Measurements from ENCODE around the gene ZNF341. TPM values are rescaled to one million over a fixed set of nuclear protein-coding genes. Genes with fewer than 3 reads are reported as not detected.

The ZNF341 gene
- total and polyA plus RNA-seq, 9 of the 15 experiments (the other 6 are each of a cell fraction or from before 2014, with no cell fraction given) = 0.08 to 2.6 (median 1.0) TPM

DNA sequence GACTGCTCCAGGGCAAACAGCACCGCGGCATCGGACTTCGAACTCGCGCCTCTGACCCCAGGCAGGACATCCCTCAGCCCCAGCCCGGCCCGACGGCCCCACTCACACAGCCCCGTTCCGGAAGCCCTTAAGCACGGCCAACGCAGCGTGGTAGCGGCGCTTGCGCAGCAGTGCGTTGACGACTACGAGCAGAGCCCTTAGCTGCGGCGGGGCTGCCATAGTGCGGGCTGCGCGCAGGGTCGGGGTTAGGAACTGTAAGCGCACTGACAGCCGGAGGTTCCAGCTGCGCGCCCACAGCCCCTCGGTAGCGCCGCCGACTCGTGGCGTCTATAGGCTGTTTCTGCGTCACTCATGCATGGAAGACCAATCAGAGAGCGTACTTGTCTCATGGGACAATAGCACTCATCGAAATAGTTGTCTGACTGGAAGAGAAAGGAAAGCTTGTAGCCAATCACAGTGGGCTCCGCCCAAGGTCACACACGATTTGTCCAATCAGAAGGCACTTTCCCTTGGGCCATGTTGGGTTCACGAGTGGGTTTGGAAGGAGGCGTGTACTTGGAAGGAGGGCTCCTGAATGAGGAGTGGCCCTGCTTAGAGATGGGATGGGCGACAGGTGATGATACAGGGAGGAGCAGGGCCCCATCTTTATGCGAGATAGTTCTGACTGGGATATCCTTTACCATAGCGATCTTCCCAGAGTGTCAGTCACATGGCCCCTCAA lies 11.6 kb upstream of the ZNF341 start, which contains the start of gene PXMP4 (continued):
- TF ChIP-seq FOXK1 (CRISPR knock-in tag; IDR thresholded peaks at IDR 0.05; ENCODE audit: borderline replicate concordance) = 0 out of 2 replicates have a peak, but pooled peaks have one; percentile 64
- no peak for TF ChIP-seq EGR1 (conservative IDR thresholded peaks at IDR 0.05)
- no peak for TF ChIP-seq RFX5 (IDR thresholded peaks at IDR 0.05; ENCODE audit: low read depth, low read length)
- TF ChIP-seq FIP1L1 (IDR thresholded peaks at IDR 0.05; ENCODE audit: low read depth, low read length, poor library complexity, severe bottlenecking) = no peak
- TF ChIP-seq POLR3G (IDR thresholded peaks at IDR 0.05; ENCODE audit: extremely low read depth, insufficient read length, insufficient replicate concordance) = no peak
- TF ChIP-seq, protein P1, sequence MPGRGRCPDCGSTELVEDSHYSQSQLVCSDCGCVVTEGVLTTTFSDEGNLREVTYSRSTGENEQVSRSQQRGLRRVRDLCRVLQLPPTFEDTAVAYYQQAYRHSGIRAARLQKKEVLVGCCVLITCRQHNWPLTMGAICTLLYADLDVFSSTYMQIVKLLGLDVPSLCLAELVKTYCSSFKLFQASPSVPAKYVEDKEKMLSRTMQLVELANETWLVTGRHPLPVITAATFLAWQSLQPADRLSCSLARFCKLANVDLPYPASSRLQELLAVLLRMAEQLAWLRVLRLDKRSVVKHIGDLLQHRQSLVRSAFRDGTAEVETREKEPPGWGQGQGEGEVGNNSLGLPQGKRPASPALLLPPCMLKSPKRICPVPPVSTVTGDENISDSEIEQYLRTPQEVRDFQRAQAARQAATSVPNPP (IDR thresholded peaks at IDR 0.05; ENCODE audit: borderline replicate concordance, insufficient read depth, insufficient read length) = no peak
- TF ChIP-seq, protein P2, sequence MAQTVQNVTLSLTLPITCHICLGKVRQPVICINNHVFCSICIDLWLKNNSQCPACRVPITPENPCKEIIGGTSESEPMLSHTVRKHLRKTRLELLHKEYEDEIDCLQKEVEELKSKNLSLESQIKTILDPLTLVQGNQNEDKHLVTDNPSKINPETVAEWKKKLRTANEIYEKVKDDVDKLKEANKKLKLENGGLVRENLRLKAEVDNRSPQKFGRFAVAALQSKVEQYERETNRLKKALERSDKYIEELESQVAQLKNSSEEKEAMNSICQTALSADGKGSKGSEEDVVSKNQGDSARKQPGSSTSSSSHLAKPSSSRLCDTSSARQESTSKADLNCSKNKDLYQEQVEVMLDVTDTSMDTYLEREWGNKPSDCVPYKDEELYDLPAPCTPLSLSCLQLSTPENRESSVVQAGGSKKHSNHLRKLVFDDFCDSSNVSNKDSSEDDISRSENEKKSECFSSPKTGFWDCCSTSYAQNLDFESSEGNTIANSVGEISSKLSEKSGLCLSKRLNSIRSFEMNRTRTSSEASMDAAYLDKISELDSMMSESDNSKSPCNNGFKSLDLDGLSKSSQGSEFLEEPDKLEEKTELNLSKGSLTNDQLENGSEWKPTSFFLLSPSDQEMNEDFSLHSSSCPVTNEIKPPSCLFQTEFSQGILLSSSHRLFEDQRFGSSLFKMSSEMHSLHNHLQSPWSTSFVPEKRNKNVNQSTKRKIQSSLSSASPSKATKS (CRISPR knock-in tag; IDR thresholded peaks at IDR 0.05) = no peak
- no peak for TF ChIP-seq TCFL5 (CRISPR knock-in tag; conservative IDR thresholded peaks at IDR 0.05)
- TF ChIP-seq MAFG (tag; conservative IDR thresholded peaks at IDR 0.05) = no peak
- no peak for TF ChIP-seq CHD1 (IDR thresholded peaks at IDR 0.05; ENCODE audit: low read length)
- TF ChIP-seq, protein P3, sequence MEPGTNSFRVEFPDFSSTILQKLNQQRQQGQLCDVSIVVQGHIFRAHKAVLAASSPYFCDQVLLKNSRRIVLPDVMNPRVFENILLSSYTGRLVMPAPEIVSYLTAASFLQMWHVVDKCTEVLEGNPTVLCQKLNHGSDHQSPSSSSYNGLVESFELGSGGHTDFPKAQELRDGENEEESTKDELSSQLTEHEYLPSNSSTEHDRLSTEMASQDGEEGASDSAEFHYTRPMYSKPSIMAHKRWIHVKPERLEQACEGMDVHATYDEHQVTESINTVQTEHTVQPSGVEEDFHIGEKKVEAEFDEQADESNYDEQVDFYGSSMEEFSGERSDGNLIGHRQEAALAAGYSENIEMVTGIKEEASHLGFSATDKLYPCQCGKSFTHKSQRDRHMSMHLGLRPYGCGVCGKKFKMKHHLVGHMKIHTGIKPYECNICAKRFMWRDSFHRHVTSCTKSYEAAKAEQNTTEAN (CRISPR knock-in tag; IDR thresholded peaks at IDR 0.05) = no peak
- peak; percentile 76 for TF ChIP-seq SP2 (IDR thresholded peaks at IDR 0.05; ENCODE audit: extremely low read depth, low read depth, low read length, poor library complexity, severe bottlenecking)
- TF ChIP-seq, protein P4, sequence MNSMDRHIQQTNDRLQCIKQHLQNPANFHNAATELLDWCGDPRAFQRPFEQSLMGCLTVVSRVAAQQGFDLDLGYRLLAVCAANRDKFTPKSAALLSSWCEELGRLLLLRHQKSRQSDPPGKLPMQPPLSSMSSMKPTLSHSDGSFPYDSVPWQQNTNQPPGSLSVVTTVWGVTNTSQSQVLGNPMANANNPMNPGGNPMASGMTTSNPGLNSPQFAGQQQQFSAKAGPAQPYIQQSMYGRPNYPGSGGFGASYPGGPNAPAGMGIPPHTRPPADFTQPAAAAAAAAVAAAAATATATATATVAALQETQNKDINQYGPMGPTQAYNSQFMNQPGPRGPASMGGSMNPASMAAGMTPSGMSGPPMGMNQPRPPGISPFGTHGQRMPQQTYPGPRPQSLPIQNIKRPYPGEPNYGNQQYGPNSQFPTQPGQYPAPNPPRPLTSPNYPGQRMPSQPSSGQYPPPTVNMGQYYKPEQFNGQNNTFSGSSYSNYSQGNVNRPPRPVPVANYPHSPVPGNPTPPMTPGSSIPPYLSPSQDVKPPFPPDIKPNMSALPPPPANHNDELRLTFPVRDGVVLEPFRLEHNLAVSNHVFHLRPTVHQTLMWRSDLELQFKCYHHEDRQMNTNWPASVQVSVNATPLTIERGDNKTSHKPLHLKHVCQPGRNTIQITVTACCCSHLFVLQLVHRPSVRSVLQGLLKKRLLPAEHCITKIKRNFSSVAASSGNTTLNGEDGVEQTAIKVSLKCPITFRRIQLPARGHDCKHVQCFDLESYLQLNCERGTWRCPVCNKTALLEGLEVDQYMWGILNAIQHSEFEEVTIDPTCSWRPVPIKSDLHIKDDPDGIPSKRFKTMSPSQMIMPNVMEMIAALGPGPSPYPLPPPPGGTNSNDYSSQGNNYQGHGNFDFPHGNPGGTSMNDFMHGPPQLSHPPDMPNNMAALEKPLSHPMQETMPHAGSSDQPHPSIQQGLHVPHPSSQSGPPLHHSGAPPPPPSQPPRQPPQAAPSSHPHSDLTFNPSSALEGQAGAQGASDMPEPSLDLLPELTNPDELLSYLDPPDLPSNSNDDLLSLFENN (IDR thresholded peaks at IDR 0.05; ENCODE audit: low read depth in 2 of 2, low read length in 2 of 2) = no peak

Data from K562 (cell line).